Ishikawa (cell line): ENCODE measurements around the gene SKAP1.

Experiments used
- CEBPB ChIP-seq: IDR thresholded peaks from 2 replicates; pipeline ENCODE4 v1.6.1; 2012
- YY1 ChIP-seq: IDR thresholded peaks from 2 replicates; pipeline ENCODE4 v1.6.1; 2012; ENCODE audit warnings: low read depth
- TF ChIP-seq, protein P1 (sequence below): IDR thresholded peaks from 2 replicates; pipeline ENCODE4 v1.6.1; 2012
- TF ChIP-seq, protein P2 (sequence below): IDR thresholded peaks from 2 replicates; pipeline ENCODE4 v1.6.1; 2012

DNA sequence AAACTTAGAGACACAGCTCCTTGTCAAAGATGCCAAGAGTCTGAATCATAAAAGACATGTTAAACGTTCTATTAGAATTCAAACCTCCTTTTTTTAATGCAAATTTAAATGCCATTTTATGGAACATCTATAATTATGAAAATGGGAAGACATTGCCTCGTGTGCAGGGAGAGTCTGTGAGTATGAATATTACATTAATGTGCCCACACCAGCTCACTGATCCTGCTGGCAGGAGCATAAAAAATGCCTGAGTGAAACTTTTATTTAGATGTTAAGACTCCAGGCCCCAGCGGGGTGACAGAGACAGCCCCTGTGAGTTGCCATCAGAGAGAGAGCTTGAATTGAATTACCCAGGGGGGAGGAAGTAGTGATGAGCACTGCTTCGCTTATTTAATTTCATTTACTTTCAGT, 237.7 kb downstream of the SKAP1 start:
- TF ChIP-seq YY1, result no peak
- TF ChIP-seq, protein P1, sequence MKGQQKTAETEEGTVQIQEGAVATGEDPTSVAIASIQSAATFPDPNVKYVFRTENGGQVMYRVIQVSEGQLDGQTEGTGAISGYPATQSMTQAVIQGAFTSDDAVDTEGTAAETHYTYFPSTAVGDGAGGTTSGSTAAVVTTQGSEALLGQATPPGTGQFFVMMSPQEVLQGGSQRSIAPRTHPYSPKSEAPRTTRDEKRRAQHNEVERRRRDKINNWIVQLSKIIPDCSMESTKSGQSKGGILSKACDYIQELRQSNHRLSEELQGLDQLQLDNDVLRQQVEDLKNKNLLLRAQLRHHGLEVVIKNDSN, result no peak
- TF ChIP-seq, protein P2, sequence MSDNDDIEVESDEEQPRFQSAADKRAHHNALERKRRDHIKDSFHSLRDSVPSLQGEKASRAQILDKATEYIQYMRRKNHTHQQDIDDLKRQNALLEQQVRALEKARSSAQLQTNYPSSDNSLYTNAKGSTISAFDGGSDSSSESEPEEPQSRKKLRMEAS, result no peak
- TF ChIP-seq CEBPB, result no peak
